Left lobe of liver (tissue), 2 donors: ENCODE measurements around the gene NRXN3. TPM values are rescaled to one million over a fixed set of nuclear protein-coding genes. Genes with fewer than 3 reads are reported as not detected.
"Not testable (repeated sequence)": the region's sequence is repeated elsewhere in the genome, so short reads cannot be mapped to it uniquely, and the experiment has no call there.

Source experiments
- ATAC-seq: fragments of 200-7000 bp; cut with Tn5 transposase; one replicate; pipeline ENCODE4 v1.9.1; 2020; ENCODE audit warnings: mild to moderate bottlenecking, moderate library complexity
- DNase-seq: peaks from one replicate; pipeline ENCODE4 v3.0.0-alpha.2; 2020; ENCODE audit warnings: low spot score
- total RNA-seq: library from RNA; stranded (reverse); gene quantifications from one replicate; pipeline ENCODE4 v1.2.1, GENCODE V29; 2021
- donor health status: DM: no; HTN: no; CAD: no; lungs with moderate emphysema.
- donor health status: DM: no; HTN: yes; CAD: no.

The NRXN3 gene
- total RNA-seq, 1 donor from 2014 or later, result 0.20 TPM

DNA sequence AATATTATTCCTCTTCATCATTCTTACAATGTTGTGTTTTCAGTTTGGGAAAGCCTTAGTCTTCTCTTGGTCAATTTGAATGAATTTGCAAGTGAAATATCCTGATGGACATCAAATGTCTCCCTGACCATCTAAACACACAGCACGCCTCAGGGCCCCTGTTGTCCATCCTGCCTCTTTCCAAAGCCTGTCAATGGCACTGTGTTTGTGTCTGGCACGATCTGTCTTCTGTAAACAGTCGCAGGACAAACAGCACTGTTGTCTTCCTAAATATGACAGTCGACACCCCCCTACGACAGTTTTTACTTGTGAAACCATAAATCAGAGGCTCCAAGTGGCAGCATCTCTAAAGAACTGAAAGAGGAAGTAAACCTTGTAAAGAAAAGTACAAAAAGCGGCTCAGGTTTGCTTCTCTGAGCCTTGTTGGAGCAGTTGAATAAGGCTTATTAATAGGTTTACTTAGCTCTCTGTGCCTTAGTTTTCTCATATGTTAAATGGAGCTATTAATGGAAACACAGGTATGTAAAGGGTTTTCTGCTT is 285.8 kb downstream of the NRXN3 start:
- DNase-seq (no peak), ATAC-seq (no peak)

DNA sequence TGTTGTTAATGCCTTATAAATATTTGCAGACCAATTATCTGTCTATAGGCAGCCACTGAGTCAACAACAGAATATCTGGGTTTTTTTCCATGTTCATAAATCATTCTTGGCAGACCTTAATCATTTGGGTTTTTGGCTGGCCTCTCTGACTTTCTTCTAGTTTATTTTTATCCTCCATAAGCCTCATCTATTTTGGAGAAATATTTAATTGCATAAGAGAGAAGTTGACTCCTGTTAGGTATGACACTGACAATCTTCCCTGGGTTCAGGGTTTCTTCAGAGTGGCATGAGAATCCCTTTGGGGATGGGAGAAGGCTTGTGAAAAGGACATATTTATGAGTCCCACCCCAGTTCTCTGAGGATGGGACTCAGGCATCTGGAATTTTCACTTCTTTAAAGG is 299.8 kb downstream of the NRXN3 start:
- DNase-seq (no peak), ATAC-seq (no peak)

DNA sequence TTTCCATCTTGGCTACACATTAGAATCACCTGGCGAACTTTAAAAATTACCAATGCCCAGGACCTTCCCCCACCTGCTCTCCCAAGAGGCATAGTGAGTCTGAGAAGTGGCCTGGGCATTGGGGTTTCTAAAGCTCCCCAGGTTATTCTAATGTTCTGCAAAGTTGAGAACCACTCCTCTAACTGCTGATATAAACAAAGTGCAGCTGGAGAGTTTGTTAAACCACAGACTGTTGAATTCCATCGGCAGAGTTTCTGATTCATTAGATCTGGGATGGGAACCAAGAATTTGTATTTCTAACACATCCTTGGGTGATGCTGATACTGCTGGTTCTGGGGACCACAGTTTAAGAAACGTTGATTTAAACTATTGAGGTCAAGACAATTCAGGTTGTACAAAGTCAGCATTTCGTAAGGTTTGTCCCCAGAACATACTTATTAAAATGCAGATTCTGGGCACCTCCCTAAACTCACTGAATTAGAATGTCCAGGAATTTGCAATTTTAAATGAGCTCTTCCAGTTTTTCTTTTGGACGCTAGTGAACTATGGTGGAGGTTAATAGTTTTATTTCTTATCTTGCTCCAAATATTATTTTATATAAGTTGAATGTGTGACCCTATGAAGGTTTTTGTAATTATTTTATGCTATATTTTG is 309.1 kb downstream of the NRXN3 start:
- DNase-seq (no peak), ATAC-seq (no peak)

DNA sequence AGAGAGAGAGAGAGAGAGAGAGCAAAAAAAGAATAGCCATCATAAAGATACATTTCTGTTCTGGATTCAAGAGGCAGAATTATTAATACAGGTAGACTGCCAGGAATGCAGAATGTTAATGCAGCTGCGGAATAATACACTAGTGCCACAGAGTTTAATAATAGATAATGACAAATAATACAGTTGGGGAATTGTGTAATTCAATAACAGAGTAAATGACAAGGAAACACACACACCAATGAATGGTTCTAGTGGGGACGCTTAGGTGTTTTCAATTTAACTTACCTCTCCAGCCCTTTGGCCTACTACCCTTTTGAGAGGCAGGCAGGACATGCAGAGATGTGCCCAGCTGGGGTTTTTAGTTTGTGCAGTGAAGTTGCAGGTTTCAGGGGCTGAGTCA is 313.9 kb downstream of the NRXN3 start:
- ATAC-seq, result no peak
- no peak for DNase-seq

DNA sequence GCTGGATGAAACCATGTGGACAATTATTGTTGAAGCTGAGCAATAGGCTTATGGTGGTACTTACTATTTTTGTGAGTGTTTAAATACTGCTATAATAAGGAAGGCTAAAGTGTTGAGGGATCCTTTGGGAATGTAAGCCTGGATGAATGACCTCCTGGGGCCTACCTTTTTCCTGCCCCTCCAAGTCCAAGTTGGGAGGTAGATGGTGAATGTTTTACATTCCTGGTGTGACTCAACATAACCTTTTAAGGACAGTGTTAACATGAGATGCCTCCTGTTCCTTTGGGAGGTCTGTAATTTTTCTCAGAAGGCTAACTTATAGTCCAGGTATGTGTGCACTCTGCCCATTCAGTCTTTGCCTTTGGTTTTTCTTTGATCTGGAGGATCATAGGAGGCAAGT is 315.9 kb downstream of the NRXN3 start:
- ATAC-seq (no peak), DNase-seq (no peak)

DNA sequence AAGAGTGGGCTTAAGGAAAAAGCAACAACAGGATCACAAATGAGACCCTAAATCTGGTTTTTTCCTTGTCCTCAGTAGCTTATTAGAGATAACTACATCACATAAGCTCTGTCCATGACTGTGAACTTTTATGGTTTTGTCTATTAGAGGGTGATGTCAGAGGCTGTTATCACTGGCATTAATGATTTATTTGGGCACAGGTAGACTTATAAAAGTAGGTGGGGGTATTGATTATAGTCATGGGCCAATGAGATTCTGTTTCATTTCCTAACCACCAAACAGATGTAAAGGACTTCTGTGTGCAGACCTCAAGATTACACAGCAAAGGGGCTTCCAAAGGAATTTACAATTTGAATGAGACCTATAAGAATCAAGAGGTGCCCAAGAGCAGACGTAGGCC is 316.4 kb downstream of the NRXN3 start:
- no peak for ATAC-seq
- no peak for DNase-seq

DNA sequence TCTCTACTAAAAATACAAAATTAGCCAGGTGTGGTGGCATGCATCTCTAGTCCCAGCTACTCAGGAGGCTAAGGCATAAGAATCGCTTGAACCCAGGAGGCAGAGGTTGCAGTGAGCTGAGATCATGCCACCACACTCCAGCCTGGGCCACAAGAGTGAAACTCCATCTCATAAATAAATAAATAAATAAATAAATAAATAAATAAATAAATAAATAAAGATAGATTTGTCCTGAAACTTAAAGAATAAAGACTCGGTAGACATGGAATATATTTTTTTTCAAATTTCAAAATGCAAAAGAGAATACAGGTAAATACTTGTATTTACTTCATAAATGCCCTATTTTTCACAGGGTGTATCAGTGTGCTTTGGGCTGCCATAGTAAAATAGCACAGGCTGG is 317.4 kb downstream of the NRXN3 start:
- ATAC-seq, DNase-seq: not testable (repeated sequence)

DNA sequence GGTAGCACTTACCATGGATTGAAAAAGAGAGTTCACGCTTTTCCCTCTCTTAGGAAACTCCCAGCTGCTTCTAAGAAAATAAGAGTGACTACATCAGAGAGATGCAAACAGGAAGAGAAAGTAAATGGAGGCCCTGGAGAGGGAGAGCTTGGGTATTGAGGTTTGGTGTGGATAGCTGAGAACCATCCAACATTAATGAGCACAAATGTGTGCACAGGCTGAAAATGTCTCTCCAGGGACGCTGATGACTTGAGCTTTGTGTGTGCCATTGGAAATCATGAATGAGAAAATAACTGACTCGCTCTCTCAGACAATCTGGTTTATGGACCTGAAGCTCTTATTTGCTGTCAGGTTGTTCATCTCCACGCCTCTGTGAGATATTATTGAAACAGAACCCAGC is 318.8 kb downstream of the NRXN3 start:
- ATAC-seq, result no peak

DNA sequence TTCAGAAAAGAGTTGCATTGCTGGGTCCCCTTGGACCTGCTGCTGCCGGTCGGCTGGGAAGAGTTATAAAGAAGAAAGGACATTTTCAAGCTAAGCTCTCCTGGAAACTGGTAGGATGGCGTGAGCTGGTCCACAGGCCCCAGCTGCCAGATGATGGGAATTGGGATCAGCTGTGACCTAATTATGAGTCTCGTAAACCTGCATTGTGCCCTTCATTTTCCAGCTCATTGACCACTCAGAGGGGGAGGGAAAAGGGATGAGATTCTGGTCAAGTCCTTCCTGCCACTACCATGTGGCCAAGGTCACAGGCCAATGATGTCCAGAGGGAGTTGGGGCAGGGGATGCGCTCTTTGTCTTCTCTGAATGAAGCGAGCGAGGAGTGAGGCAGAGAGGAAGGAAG is 320.9 kb downstream of the NRXN3 start:
- DNase-seq, result no peak
- no peak for ATAC-seq

More for the DNA sequence above, 318.8 kb downstream of the NRXN3 start:
- DNase-seq, result no peak

DNA sequence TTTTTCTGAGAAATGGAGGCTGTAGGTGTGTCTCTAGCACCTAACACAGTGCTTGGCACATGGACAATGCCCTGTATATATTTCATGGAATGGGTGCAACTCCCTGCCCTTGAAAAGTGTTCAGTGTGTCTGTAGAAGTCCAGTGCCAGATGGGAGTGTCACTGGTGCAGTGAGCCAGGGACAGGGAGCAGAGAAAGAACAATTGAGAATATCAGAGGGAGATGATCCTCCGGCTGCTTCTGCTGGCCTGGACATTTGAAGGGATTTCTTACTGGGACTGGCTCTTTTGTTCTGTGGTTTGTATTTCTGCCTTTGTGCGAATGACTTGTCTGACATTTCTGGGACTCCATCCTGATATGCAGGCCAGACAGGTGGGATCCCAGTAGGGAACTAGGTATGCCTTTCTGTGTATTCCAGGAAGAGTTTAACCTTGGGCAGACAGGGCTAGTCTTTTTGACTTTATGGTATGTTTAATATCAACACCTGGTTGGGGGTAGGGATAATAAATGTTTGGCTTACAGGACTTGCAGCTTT is 328.0 kb downstream of the NRXN3 start:
- no peak for DNase-seq
- no peak for ATAC-seq

DNA sequence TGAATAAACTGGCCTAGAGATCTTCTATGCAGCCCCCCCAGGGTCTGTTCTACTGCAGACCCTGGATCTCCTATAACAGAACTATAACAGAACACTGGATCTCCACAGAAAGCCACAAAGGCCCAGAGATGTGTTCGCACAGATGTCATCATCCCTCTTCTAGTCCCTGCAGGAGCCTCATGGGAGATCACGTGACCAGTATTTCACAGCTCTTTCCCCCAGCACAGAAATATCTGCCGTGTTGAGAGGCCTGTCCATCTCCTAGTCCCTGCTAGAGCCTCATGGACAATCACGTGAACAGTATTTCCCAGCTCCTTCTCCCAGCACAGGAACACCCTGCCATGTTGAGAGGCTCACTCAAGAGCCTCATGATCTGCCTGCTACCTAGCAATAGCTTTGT is 331.7 kb downstream of the NRXN3 start:
- DNase-seq (no peak), ATAC-seq (no peak)

DNA sequence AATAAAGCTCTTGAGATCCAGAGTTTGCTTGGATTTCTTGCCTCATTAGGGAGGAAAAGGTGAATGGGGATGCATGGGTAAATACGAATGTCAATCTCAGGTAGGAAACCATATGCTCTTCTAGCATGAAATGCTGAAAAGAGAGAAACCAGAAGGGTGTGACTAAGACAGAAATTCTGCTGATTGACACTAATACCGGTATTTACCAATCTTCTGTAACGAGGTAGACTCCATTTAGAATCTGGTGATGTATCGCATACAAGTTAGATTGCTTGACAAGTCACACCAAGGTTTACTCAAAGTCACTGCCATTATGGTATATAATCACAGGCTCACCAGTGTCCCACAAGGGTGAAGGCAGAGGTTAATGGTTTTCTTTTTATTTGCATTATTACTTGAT is 337.9 kb downstream of the NRXN3 start:
- ATAC-seq, result no peak
- DNase-seq, result no peak

DNA sequence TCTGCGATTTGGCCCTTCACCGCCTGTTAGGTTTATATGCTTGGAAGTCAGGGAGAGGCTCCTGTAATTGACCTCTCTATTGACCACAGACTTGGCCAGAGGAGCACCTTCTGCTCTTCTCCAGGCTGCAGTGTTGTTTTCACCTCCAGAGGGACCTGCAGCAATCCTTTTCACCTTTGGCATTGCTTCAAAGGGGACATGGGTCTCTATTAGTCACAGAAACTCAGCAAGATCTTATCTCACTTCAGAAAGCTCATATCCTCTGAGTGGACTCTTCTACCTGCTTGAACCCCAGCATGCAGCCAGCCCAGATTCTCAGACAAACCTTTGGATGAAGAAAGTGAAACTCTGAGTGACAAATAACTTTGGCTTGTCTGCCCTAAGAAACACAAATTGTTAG is 339.3 kb downstream of the NRXN3 start:
- no peak for ATAC-seq
- no peak for DNase-seq

DNA sequence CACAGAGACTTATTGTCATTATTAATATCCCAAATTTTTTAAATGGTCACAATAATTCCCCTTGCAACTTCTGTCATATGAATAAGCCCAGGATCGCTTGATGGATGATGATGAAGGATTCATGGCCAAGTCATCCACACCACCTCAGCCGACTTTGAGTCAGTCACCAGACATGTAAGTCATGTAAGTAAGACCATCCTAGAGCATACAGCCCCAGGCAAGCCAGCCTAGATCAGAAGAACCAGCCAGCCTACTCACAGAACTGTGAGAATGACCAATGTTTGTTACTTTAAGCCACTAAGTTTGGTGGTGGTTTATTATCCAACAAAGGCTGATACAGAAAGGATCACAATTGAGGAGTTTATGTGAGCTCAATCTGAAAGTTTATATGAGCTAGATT is 341.8 kb downstream of the NRXN3 start:
- no peak for DNase-seq
- ATAC-seq, result no peak

DNA sequence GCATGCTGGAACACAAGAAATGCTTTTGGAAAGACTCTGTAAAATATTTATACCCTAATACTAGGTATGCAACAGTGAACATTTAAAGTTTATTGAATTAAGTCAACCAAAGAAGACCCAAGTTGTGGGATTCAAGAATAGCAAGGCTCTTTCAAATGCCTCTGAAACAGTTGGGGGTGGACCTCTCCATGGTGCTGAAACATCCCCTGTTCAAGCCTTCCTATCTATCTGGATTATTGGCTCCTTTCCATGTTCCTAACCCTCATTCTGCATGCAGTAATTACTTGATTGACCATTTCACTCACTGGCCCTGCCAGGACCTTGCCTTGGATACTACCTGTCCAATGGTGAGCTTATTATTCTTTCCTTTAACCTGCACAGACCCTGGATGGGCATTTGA is 349.7 kb downstream of the NRXN3 start:
- ATAC-seq (peak; percentile 35), DNase-seq (no peak)

DNA sequence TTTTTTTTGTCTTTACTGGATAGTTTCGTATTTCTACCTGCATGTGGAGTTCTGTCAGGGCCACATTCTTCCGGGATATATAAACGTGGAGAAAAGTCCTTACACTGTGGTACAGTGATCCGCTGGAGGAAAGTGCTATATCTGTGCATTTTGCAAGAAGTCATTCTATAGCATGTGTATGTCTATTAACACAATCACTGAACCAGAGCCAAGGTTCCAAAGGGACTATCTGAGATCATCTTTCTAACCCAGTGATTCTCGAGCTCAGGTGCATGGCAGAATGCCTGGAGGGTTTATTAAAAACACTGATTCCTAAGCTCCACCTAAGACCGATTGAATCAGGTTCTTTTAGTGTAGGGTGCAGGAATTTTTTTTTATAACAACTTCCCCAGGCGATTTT is 354.0 kb downstream of the NRXN3 start:
- ATAC-seq (no peak), DNase-seq (no peak)

DNA sequence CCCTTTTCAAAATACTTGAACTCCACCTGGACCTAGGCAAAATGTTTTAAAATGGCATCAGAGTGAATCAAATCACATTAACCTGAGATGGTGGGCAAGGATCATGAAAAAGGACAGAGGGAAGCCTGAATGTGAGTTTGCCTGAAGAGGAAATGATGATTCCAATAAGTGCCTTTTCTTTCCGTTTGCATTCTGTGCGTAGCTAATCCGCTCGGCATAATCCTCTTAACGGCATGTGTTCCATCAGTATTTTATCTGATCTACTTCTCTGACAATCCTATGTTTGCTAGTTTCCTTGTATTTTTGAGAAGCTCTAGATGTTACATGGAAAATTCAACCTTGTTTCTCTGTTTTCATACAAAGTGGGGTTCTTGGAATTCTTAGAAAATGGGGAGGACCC is 354.6 kb downstream of the NRXN3 start:
- DNase-seq, result no peak
- ATAC-seq, result no peak

DNA sequence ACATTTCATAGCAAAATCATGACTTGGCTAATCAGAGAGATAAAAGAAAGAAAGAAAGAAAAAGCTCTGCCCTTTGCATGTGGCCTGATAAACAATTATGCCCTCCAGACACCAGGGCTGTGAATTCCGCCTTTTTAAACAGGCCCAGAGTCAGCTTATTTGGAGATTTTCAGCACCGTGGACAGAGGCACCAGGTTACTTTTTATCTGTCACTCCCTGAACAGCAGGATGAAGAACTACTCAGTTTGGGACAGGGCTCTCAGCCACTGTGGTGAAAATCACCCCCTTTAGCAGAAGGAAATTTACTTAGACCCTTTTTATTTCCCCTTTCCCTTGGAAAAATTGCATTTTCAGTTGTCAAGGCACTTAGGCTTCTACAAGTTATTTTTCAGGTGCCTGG is 359.9 kb downstream of the NRXN3 start:
- DNase-seq (no peak), ATAC-seq (peak; percentile 48)

DNA sequence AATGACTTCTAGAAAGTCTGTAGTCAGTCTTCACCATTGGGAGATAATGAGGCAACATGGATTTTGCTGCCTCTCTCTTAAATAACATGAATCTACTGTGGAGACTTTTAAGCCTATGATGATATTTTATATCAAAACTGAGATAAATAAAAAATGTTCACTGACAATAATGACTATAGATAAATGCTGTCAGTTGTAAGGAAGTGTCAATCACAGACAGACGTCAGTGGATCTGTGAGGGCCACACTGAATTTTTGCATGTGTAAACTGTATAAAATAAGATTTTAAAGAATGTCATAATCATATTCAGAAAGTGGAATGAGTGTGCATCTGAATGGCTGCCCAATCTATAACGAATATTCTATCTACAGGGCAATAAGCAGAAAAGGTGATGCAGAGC is 364.0 kb downstream of the NRXN3 start:
- ATAC-seq (no peak), DNase-seq (no peak)

DNA sequence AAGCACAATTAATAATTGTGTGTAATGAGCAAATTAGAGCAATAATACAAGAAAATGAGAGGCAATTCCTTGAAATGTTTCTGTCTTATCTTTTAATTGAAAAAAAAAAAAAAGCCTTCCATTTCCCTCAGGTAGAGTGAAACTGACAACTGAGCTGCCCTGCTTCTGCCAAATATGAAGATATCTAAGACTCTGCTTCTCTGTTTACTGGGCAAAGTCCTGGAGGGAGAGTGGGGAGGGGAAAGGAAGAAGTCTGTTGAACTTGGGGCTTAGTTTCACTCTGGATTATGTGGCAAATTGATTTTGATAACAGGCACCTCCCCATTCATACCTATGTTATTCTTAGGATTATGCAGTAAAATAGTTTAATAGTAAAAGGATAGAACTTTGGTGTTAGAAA is 364.9 kb downstream of the NRXN3 start:
- no peak for ATAC-seq
- DNase-seq, result no peak

DNA sequence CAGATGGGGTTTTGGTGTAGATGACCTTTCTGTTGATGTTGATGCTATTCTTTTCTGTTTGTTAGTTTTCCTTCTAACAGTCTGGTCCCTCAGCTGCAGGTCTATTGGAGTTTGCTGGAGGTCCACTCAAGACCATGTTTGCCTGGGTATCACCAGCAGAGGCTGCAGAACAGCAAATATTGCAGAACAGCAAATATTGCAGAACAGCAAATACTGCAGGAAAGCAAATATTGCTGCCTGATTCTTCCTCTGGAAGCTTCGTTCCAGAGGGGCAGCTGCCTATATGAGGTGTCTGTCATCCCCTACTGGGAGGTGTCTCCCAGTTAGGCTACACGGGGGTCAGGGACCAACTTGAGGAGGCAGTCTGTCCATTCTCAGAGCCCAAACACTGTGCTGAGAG is 371.6 kb downstream of the NRXN3 start:
- peak; percentile 49 for ATAC-seq
- not testable (repeated sequence) for DNase-seq

DNA sequence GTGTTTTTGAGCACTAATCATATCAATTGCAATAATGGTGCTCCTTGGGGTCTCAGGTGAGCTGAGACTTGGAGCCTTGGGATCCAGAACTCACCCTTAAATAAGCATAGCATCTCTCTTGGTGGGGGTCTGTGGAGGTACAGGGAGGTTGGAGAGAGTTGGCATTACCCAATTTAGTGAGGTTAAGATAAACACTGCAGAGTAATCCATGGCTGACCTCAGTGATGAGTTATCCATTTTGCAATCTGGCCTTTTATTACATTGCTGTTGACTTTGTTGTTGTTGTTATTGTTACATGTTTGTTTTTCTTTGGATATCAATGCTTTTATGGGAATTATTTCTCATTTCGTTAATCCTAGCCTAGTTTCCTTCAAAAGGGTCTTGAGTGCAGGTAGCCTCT is 373.3 kb downstream of the NRXN3 start:
- ATAC-seq (no peak), DNase-seq (no peak)

DNA sequence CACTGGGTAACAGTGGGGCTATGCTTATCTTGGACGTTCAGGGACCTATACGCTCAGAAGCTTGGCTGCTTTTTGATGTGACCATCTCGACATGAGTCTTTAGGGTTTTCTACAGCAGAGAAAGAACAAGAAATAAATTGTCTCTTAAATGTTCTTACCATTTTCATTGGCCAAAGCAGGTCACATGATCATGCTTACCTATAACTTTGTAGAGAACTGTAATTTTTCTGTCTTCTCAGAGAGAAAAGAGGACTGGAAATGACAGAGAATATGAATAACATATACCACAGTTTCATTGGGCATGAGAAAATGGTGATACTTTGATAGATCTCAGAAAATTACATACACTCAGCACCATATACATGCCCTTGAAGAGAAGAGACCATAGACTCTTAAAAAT is 390.9 kb downstream of the NRXN3 start:
- ATAC-seq (no peak), DNase-seq (no peak)
